Parathyroid adenoma (tissue), 2 donors: ENCODE data around the gene CES2.
A peak's percentile ranks its signal among the peaks of the same experiment; 100 is the strongest.

Source experiments
- H2AFZ ChIP-seq: fragments of 300-600 bp; sonication (generic); one replicate; pipeline ENCODE4 v1.7.0; 2017; ENCODE audit warnings: antibody characterized with exemption, mild to moderate bottlenecking
- H3K27ac ChIP-seq: fragments of 300-600 bp; sonication (generic); one replicate; pipeline ENCODE4 v1.7.0; 2017
- H3K27me3 ChIP-seq: fragments of 300-600 bp; sonication (generic); one replicate; pipeline ENCODE4 v1.7.0; 2017; ENCODE audit warnings: low read length; ENCODE audit not compliant: control insufficient read depth, insufficient read depth
- H3K36me3 ChIP-seq: fragments of 300-600 bp; sonication (generic); one replicate; pipeline ENCODE4 v1.7.0; 2017; ENCODE audit warnings: low read length; ENCODE audit not compliant: control insufficient read depth, insufficient read depth
- H3K4me1 ChIP-seq: fragments of 300-600 bp; sonication (generic); one replicate; pipeline ENCODE4 v1.7.0; 2017; ENCODE audit warnings: control low read depth
- H3K4me2 ChIP-seq: fragments of 300-600 bp; sonication (generic); one replicate; pipeline ENCODE4 v1.7.0; 2017; ENCODE audit warnings: low read length
- H3K4me3 ChIP-seq: fragments of 300-600 bp; sonication (generic); one replicate; pipeline ENCODE4 v1.7.0; 2017; ENCODE audit warnings: low read depth, low read length
- H3K79me2 ChIP-seq: fragments of 300-600 bp; sonication (generic); one replicate; pipeline ENCODE4 v1.7.0; 2017; ENCODE audit warnings: control low read depth
- H3K9ac ChIP-seq: fragments of 300-600 bp; sonication (generic); one replicate; pipeline ENCODE4 v1.7.0; 2017; ENCODE audit warnings: mild to moderate bottlenecking
- H3K9me3 ChIP-seq: fragments of 300-600 bp; sonication (generic); one replicate; pipeline ENCODE4 v1.7.0; 2017; ENCODE audit warnings: low read length; ENCODE audit not compliant: control insufficient read depth
- TF ChIP-seq, protein P1 (sequence below): fragments of 300-600 bp; sonication (generic); IDR thresholded peaks from one replicate; pipeline ENCODE4 v1.7.0; 2017; ENCODE audit warnings: antibody characterized with exemption, mild to moderate bottlenecking
- donor health status: primary hyperparathyroidism.

Gene CES2

DNA sequence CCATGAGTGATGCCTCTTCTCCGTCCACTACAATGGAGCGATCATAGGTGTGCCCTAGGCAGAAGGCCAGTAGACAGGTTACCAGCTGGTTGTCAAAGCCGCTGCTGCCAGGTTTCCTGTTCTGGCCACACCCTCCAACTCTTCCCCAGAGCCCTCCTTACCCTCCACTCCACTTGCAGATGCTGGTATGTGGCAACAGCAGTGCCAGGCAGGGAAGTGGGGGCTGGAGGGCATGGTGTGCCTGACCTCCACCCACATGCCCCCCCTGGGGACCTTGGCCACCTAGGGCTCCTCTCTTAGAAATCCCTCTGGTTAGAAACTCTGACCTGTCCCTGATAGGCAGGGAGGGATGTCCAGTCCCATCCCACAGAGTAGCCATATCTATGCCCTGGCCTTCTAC, 11.4 kb upstream of the CES2 start:
- no peaks in the 10 kb centered on the region for H3K36me3 ChIP-seq
- H3K4me3 ChIP-seq: no peak overlapping the region
- TF ChIP-seq, protein P1, sequence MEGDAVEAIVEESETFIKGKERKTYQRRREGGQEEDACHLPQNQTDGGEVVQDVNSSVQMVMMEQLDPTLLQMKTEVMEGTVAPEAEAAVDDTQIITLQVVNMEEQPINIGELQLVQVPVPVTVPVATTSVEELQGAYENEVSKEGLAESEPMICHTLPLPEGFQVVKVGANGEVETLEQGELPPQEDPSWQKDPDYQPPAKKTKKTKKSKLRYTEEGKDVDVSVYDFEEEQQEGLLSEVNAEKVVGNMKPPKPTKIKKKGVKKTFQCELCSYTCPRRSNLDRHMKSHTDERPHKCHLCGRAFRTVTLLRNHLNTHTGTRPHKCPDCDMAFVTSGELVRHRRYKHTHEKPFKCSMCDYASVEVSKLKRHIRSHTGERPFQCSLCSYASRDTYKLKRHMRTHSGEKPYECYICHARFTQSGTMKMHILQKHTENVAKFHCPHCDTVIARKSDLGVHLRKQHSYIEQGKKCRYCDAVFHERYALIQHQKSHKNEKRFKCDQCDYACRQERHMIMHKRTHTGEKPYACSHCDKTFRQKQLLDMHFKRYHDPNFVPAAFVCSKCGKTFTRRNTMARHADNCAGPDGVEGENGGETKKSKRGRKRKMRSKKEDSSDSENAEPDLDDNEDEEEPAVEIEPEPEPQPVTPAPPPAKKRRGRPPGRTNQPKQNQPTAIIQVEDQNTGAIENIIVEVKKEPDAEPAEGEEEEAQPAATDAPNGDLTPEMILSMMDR: no peak
- peaks cover 6% of the 10 kb centered on the region for H3K4me1 ChIP-seq
- H3K27ac ChIP-seq: no peak overlapping the region
- no peaks in the 10 kb centered on the region for H3K9me3 ChIP-seq
- H3K27me3 ChIP-seq: no peaks in the 10 kb centered on the region
- H3K9ac ChIP-seq: no peak overlapping the region
- no peak overlapping the region for H2AFZ ChIP-seq
- no peak overlapping the region for H3K4me2 ChIP-seq
- no peaks in the 10 kb centered on the region for H3K79me2 ChIP-seq

DNA sequence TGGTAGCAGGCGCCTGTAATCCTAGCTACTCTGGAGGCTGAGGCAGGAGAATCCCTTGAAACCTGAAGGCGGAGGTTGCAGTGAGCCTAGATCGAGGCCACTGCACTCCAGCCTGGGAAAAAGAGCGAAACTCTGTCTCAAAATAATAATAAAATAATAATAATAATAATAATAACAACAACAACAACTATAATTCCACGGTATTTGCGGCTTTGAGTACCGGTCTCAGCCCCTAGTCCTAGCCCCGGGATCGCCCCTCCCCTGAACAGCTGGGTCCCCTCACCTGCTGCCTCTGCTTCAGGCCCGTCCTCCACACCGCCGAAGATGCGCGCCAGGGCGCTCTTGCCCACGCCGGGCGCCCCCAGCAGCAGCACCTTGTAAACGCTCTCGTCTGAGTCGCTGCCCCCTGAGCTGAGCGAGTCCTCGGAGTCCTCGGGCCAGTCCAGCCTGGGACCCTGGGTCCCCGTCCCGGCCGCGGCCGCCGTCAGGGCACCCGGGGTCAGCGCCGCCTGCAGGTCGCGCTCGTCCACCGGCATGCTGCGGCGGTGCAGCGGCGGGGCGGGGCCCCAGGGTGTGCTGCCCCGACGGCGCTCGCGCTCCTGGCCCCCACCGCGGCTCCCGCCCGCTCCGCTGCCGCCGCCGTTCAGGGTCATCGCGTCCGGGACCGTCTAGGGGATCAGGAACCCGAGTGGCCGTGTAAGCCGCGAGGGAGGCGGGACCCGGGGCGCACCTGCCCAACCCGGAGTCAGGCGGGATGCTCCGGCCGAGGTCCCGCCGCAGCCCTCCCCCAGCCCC, 10.6 kb upstream of the CES2 start:
- peaks cover 6% of the 10 kb centered on the region for H3K4me1 ChIP-seq
- H3K36me3 ChIP-seq: no peaks in the 10 kb centered on the region
- no peaks in the 10 kb centered on the region for H3K79me2 ChIP-seq
- TF ChIP-seq, protein P1: peak; percentile 34
- peak overlapping the region; percentile 37 for H3K4me3 ChIP-seq
- no peak overlapping the region for H3K9ac ChIP-seq
- H3K9me3 ChIP-seq: no peaks in the 10 kb centered on the region
- H3K4me2 ChIP-seq: peak overlapping the region; percentile 65
- no peak overlapping the region for H3K27ac ChIP-seq
- no peaks in the 10 kb centered on the region for H3K27me3 ChIP-seq
- peak overlapping the region; percentile 86 for H2AFZ ChIP-seq

DNA sequence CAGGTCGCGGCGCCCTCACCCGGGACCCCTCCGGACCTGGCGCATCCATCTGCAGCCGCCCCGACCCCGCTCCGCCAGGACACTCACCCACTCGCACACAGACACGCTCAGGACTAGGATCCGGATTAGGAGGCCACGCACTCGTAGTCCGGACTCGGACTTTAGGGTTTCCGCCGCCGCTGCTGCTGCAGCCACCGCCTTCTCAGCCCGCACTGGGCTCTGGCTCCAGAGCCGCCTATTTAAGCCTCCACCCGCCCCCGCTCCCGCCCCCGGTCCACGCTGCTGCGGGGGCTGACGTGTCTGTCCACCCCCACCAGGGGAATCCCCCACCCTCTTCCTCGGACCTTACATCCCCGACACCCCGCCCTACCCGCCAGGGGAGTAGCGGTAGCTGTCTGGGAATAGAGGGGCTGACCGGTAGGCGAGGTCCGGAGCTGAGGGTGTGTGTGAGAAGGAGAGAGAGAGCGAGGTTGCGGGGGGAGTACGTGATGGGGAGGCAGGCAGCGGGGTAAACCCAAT, 9.9 kb upstream of the CES2 start, which contains the start of gene RRAD:
Gene RRAD (minus strand): TSS at position 214 of the 519 bp plus-strand sequence. CDS start 356 bp downstream, outside the sequence.
- Histone ChIP-seq H3K4me3 (peak within 1 kb of the TSS; percentile 37), H3K27ac (no peak within 1 kb of the TSS), H2AFZ (peak within 1 kb of the TSS; percentile 86), H3K9me3 (no peaks in the 10 kb centered on the region), H3K79me2 (no peaks in the 10 kb centered on the region), H3K27me3 (no peaks in the 10 kb centered on the region), H3K9ac (no peak within 1 kb of the TSS), H3K36me3 (no peaks in the 10 kb centered on the region), H3K4me2 (peak within 1 kb of the TSS; percentile 65), H3K4me1 (peaks cover 9% of the 10 kb centered on the region)
- TF ChIP-seq, protein P1: no peak

DNA sequence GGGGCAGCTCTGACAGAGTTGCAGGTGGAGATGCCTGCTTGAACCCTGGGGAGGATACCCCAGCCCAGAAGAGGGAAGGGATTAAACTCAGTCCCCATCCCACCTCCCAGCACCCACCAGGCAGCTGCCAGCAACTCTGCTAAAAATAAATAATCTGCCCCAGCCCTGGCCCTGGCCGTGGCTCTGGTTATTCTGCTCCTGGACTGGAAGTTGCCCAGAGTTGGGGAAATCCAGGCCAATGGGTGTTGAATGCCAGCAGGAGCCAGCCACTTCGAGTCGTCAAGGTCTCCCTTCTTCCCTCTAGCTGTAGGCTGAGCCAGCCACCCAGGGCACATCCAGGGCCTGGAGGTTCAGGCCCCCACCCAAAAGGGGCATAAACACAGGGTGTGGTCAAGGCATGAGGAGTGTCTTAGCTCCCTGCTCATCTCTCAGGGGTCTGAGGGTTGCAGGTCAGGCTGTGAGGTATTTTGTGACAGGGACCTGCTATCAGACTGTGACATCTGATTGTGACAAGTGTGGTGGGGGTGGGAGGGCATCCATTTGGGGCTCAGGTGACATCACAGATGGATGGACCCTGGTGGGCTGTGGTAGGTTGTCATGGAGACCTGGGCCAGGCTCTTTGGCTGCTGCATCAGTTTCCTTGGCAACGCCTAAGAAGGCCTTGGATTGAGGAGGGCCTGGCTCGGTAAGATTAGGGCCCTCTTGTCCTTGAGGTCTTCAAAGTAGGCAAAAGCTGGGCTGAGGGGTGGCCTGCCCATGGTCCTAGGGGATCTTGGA, 9.0 kb upstream of the CES2 start:
- no peak overlapping the region for H3K9ac ChIP-seq
- H3K4me3 ChIP-seq: no peak overlapping the region
- TF ChIP-seq, protein P1: no peak
- peaks cover 9% of the 10 kb centered on the region for H3K4me1 ChIP-seq
- no peak overlapping the region for H3K4me2 ChIP-seq
- no peaks in the 10 kb centered on the region for H3K27me3 ChIP-seq
- H2AFZ ChIP-seq: no peak overlapping the region
- H3K79me2 ChIP-seq: no peaks in the 10 kb centered on the region
- no peaks in the 10 kb centered on the region for H3K9me3 ChIP-seq
- H3K36me3 ChIP-seq: no peaks in the 10 kb centered on the region
- peak overlapping the region; percentile 6 for H3K27ac ChIP-seq
